ENCODE data around the gene RCAN1.

RCAN1 gene

GRCh38 chr21:34599534-34600101, 15.3 kb downstream of the RCAN1 start:
- DNase-seq (ENCODE audit: low read depth, low spot score), result no peak

GRCh38 chr21:34598931-34599400, 15.9 kb downstream of the RCAN1 start:
- no peak for DNase-seq (ENCODE audit: low read depth, low spot score)

GRCh38 chr21:34597406-34597805, 17.5 kb downstream of the RCAN1 start:
- no peak for DNase-seq (ENCODE audit: low read depth, low spot score)

- no peak for DNase-seq (ENCODE audit: low read depth, low spot score)
Observed at GRCh38 chr21:34596561-34597271, 18.2 kb downstream of the RCAN1 start.

GRCh38 chr21:34595457-34595856, 19.5 kb downstream of the RCAN1 start:
- DNase-seq (ENCODE audit: low read depth, low spot score), result no peak

- DNase-seq (ENCODE audit: low read depth, low spot score), result no peak
Observed at GRCh38 chr21:34594566-34595234, 20.2 kb downstream of the RCAN1 start.

- no peak for DNase-seq (ENCODE audit: low read depth, low spot score)
Observed at GRCh38 chr21:34593954-34594531, 20.9 kb downstream of the RCAN1 start.

- DNase-seq (ENCODE audit: low read depth, low spot score), result no peak
Observed at GRCh38 chr21:34593423-34593822, 21.5 kb downstream of the RCAN1 start.

- DNase-seq (ENCODE audit: low read depth, low spot score), result no peak
Observed at GRCh38 chr21:34592120-34592955, 22.6 kb downstream of the RCAN1 start.

- DNase-seq (ENCODE audit: low read depth, low spot score), result no peak
Observed at GRCh38 chr21:34590520-34590919, 24.4 kb downstream of the RCAN1 start.

- no peak for DNase-seq (ENCODE audit: low read depth, low spot score)
Observed at GRCh38 chr21:34589511-34590282, 25.2 kb downstream of the RCAN1 start.

- DNase-seq (ENCODE audit: low read depth, low spot score), result no peak
Observed at GRCh38 chr21:34583926-34584563, 30.9 kb downstream of the RCAN1 start.

GRCh38 chr21:34582506-34583150, 32.3 kb downstream of the RCAN1 start:
- DNase-seq (ENCODE audit: low read depth, low spot score), result no peak

GRCh38 chr21:34580181-34580700, 34.7 kb downstream of the RCAN1 start:
- DNase-seq (ENCODE audit: low read depth, low spot score), result no peak

- no peak for DNase-seq (ENCODE audit: low read depth, low spot score)
Observed at GRCh38 chr21:34579411-34579810, 35.5 kb downstream of the RCAN1 start.

- DNase-seq (ENCODE audit: low read depth, low spot score), result no peak
Observed at GRCh38 chr21:34576041-34576511, 38.8 kb downstream of the RCAN1 start.

- DNase-seq (ENCODE audit: low read depth, low spot score), result no peak
Observed at GRCh38 chr21:34574601-34575529, 40.0 kb downstream of the RCAN1 start.

GRCh38 chr21:34571994-34572393, 42.9 kb downstream of the RCAN1 start:
- no peak for DNase-seq (ENCODE audit: low read depth, low spot score)
